Body of pancreas (tissue), 4 donors: ENCODE results near the gene KIRREL3. TPM values are rescaled to one million over a fixed set of nuclear protein-coding genes. Genes with fewer than 3 reads are reported as not detected.

Experiments
- ATAC-seq: fragments of 150-250 bp; one replicate; pipeline ENCODE4 v1.9.1; 2016
- DNase-seq, 4 donors: peaks; one replicate each; pipeline ENCODE4 v3.0.0-alpha.2; 2019
- H3K27ac ChIP-seq, 4 donors: fragments of 200-600 bp; sonication (generic); 1 replicate in 3 of 4; 2 replicates in 1 of 4; pipeline versions ENCODE4 v1.5.1 to v1.6.1; 2016 to 2019; ENCODE audit warnings: mild to moderate bottlenecking in 1 of 4, mixed read lengths in 1 of 4, moderate library complexity in 1 of 4
- H3K27me3 ChIP-seq, 2 donors: fragments of 200-600 bp; sonication (generic); one replicate each; pipeline ENCODE4 v1.6.0; 2016; ENCODE audit warnings: mild to moderate bottlenecking in 1 of 2
- H3K36me3 ChIP-seq, 2 donors: fragments of 200-600 bp; sonication (generic); replicated peaks in 1 of 2; 2 replicates each; pipeline ENCODE4 v1.5.1; 2016; ENCODE audit warnings: low read depth in 2 of 2; ENCODE audit not compliant: insufficient read depth in 1 of 2
- H3K4me1 ChIP-seq: fragments of 200-600 bp; sonication (generic); one replicate; pipeline ENCODE4 v1.6.0; 2016
- H3K4me3 ChIP-seq, 2 donors: fragments of 200-600 bp; sonication (generic); 1 replicate in 1 of 2; 2 replicates in 1 of 2; pipeline ENCODE4 v1.5.1; 2016 to 2019
- H3K9me3 ChIP-seq, 3 donors: fragments of 200-600 bp; sonication (generic); 1 replicate in 2 of 3; 2 replicates in 1 of 3; pipeline ENCODE4 v1.5.1; 2016
- CTCF ChIP-seq, 7 experiments: fragments of 450-650 bp in 4 of 7; fragments of 200-600 bp in 3 of 7; sonication (generic) in 3 of 7; IDR thresholded peaks; one replicate each; pipeline ENCODE4 v1.5.1; 2016 to 2019; ENCODE audit warnings: antibody characterized with exemption in 7 of 7
- POLR2A ChIP-seq, 3 donors: fragments of 450-650 bp; IDR thresholded peaks; one replicate each; pipeline ENCODE4 v1.6.1; 2016; ENCODE audit warnings: antibody characterized with exemption in 3 of 3, mild to moderate bottlenecking in 2 of 3
- WGBS, 2 donors: methylation state at CpG; one replicate each; pipeline ENCODE4 v1.1.5; 2017; 5-methylcytosine and 5-hydroxymethylcytosine counted together
- intact Hi-C: fragments of 100-400 bp; cut with DNase I; formaldehyde crosslinking; loops from one replicate; pipeline ENCODE4 v1.15.1; 2023
- total RNA-seq, 2 donors: library from RNA; depleted of rRNA; stranded (reverse); fragments of >200 nt; gene quantifications; one replicate each; pipeline ENCODE4 v1.1.0, GENCODE V29; 2016

The KIRREL3 gene
- total RNA-seq, 2 donors from 2014 or later: 0.26 TPM; not detected in 1

DNA sequence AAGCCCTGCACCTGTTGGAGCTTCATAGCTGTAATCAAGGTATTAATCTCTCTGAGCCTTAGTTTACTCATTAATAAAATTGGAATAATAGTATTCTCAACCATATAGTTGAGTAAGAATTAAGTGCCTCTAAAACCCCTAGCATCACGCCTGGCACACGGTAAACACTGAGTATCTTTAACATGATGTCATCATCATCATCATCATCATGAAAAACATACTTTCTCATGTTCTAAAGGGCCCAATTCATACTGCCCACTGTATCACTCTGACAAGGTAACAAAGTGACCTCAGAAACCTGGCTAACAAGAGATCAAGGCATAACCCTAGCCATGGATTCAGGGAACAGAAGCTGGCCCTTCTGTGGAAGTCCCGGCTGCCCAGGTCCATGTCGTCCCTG, 58.4 kb downstream of the KIRREL3 start:
- no peak for DNase-seq
- no peak for ATAC-seq
- Histone ChIP-seq H3K9me3 (no peaks in the 10 kb centered on the region), H3K27me3 (no peaks in the 10 kb centered on the region), H3K36me3 (no peaks in the 10 kb centered on the region), H3K4me3 (no peak overlapping the region), H3K4me1 (no peaks in the 10 kb centered on the region), H3K27ac (no peak overlapping the region)
- TF ChIP-seq CTCF (IDR thresholded peaks at IDR 0.05) (no peak), POLR2A (IDR thresholded peaks at IDR 0.05) (no peak)
- WGBS, 2 donors: 74 to 80% methylated on average over 4 of the region's 4 CpGs
- intact Hi-C loops: no loop called here

DNA sequence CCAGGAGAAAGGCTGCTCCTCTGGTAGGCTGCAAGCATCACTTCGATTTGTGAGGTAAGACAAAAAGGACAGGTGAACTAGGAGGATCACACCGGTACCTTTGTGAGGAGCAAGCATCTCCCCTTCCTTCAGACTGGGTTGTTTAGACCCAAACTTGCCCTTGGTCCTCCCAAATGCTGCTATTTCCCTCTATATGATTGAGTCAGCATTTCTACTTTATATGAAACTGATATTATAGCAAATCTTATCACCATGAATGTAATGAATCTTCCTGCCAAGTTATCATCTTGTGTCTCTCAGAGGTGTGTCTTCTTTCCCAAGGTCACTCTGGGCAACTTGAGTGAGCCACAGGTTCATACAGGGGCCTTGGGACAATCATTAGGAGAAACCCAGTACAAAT, 61.0 kb downstream of the KIRREL3 start:
- Histone ChIP-seq H3K36me3 (no peaks in the 10 kb centered on the region), H3K27ac (no peak overlapping the region), H3K4me1 (no peaks in the 10 kb centered on the region), H3K27me3 (no peaks in the 10 kb centered on the region), H3K4me3 (no peak overlapping the region), H3K9me3 (no peaks in the 10 kb centered on the region)
- DNase-seq: no peak
- TF ChIP-seq POLR2A (IDR thresholded peaks at IDR 0.05) (no peak), CTCF (IDR thresholded peaks at IDR 0.05) (no peak)
- intact Hi-C loops: no loop called here
- ATAC-seq: no peak
- 57 to 72% methylated on average over 2 of the region's 2 CpGs for WGBS, 2 donors

- WGBS, 2 donors: 76 to 86% methylated on average over 4 of the region's 4 CpGs
- intact Hi-C loops: no loop called here
- no peaks in the 10 kb centered on the region for H3K4me1 ChIP-seq
- no peak for ATAC-seq
- no peak for DNase-seq
- H3K36me3 ChIP-seq: no peaks in the 10 kb centered on the region
- H3K27ac ChIP-seq: no peak overlapping the region
- H3K9me3 ChIP-seq: no peaks in the 10 kb centered on the region
- H3K4me3 ChIP-seq: no peak overlapping the region
- no peaks in the 10 kb centered on the region for H3K27me3 ChIP-seq
- TF ChIP-seq POLR2A (IDR thresholded peaks at IDR 0.05) (no peak), CTCF (IDR thresholded peaks at IDR 0.05) (no peak)
These were observed 61.9 kb downstream of the KIRREL3 start for GRCh38 chr11:126938718-126939117.

DNA sequence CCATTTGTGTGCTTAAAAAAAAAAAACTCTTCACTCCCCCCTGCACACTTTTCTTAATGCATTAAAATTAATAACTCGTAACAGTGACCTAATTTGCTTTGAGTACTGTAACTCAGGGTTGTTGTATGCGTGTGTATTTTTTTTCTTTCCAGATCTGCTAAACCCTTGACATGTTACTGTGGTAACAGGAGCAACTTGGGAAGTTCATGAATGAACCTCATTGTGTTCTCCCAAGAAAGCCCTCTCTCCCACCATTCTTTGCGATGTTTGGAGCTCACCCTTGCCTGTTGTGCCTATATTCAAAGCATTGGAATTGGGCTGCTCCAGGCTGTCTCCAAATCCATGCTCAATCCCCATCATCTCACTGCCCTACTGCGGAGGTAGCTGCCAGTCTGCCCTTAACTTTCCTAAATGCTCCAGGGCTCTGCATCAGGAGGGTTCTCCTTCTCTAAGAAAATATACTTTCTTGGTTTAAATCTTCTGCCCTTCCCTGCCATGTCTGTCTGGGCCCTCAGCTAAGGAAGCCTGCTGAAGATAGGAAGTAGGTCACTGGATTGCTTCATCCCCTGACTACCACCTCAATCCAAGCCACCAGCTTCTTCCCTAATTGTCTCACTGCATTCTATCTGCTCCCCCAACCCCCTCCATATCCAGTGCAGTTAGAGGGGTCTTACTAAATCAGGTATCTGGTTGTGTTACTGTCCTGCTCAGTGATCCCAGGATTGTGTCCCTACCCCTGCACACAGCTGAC, 70.3 kb downstream of the KIRREL3 start:
- Histone ChIP-seq H3K36me3 (no peaks in the 10 kb centered on the region), H3K27ac (no peak overlapping the region), H3K9me3 (no peaks in the 10 kb centered on the region), H3K27me3 (no peaks in the 10 kb centered on the region), H3K4me3 (no peak overlapping the region), H3K4me1 (no peaks in the 10 kb centered on the region)
- DNase-seq: no peak
- ATAC-seq: no peak
- TF ChIP-seq CTCF (IDR thresholded peaks at IDR 0.05) (no peak), POLR2A (IDR thresholded peaks at IDR 0.05) (no peak)
- intact Hi-C loops: no loop called here
- WGBS, 2 donors: 42 to 44% methylated on average over 4 of the region's 4 CpGs
